AG08396 (cell line): Measurements from ENCODE around the gene SULT1A2.
"Not testable (repeated sequence)": the region's sequence is repeated elsewhere in the genome, so short reads cannot be mapped to it uniquely, and the experiment has no call there.

Experiments used
- DNase-seq: peaks from one replicate; pipeline ENCODE4 v3.0.0; 2012; ENCODE audit warnings: low spot score, mixed read lengths

SULT1A2 gene

GRCh38 chr16:28596840-28597691, at the start of gene SULT1A2:
Gene SULT1A2, minus strand, starts transcription at chr16:28597050. Its CDS starts 1,120 bp downstream, at chr16:28595930.
- DNase-seq: no peak

GRCh38 chr16:28639959-28640358, 43.1 kb upstream of the SULT1A2 start:
- DNase-seq: not testable (repeated sequence)

GRCh38 chr16:28638359-28638758, 41.5 kb upstream of the SULT1A2 start:
- not testable (repeated sequence) for DNase-seq

- not testable (repeated sequence) for DNase-seq
Observed at GRCh38 chr16:28637765-28638164, 40.9 kb upstream of the SULT1A2 start, which contains the start of gene NPIPB8. Gene NPIPB8, plus strand, starts transcription at chr16:28638065. Its CDS starts 296 bp downstream, at chr16:28638361.

GRCh38 chr16:28636093-28636823, 39.4 kb upstream of the SULT1A2 start:
- not testable (repeated sequence) for DNase-seq

GRCh38 chr16:28630905-28631304, 34.1 kb upstream of the SULT1A2 start:
- not testable (repeated sequence) for DNase-seq

GRCh38 chr16:28623172-28623711, 26.4 kb upstream of the SULT1A2 start:
- DNase-seq: peak; percentile 39

- DNase-seq: not testable (repeated sequence)
Observed at GRCh38 chr16:28622532-28623171, 25.8 kb upstream of the SULT1A2 start.

GRCh38 chr16:28621481-28622155, 24.8 kb upstream of the SULT1A2 start:
- DNase-seq: no peak

GRCh38 chr16:28620316-28620715, 23.5 kb upstream of the SULT1A2 start:
- not testable (repeated sequence) for DNase-seq

GRCh38 chr16:28617874-28618273, 21.0 kb upstream of the SULT1A2 start:
- DNase-seq: no peak

- no peak for DNase-seq
Observed at GRCh38 chr16:28616636-28617035, 19.8 kb upstream of the SULT1A2 start.

GRCh38 chr16:28616224-28616577, 19.4 kb upstream of the SULT1A2 start:
- not testable (repeated sequence) for DNase-seq

- DNase-seq: not testable (repeated sequence)
Observed at GRCh38 chr16:28615486-28616223, 18.8 kb upstream of the SULT1A2 start.

GRCh38 chr16:28614561-28614960, 17.7 kb upstream of the SULT1A2 start:
- DNase-seq: not testable (repeated sequence)

- not testable (repeated sequence) for DNase-seq
Observed at GRCh38 chr16:28613912-28614311, 17.1 kb upstream of the SULT1A2 start.

- DNase-seq: not testable (repeated sequence)
Observed at GRCh38 chr16:28612359-28613280, 15.8 kb upstream of the SULT1A2 start.

- DNase-seq: no peak
Observed at GRCh38 chr16:28610595-28611191, 13.8 kb upstream of the SULT1A2 start.
